GM12865 (cell line): ENCODE measurements around the gene PPP5C.

Experiments
- DNase-seq: peaks from one replicate; pipeline ENCODE4 v3.0.0; 2010; ENCODE audit warnings: low read depth
- H3K4me3 ChIP-seq: 2 replicates; pipeline ENCODE4 v1.5.1; 2011; ENCODE audit warnings: mild to moderate bottlenecking, low read depth, low read length, control low read depth
- TF ChIP-seq, protein P1 (sequence below): IDR thresholded peaks from 2 replicates; pipeline ENCODE4 v1.5.1; 2011; ENCODE audit warnings: low read length, control low read depth, low read depth, inconsistent platforms; ENCODE audit not compliant: insufficient read depth; ENCODE audit errors: missing control alignments

Gene PPP5C, protein sequence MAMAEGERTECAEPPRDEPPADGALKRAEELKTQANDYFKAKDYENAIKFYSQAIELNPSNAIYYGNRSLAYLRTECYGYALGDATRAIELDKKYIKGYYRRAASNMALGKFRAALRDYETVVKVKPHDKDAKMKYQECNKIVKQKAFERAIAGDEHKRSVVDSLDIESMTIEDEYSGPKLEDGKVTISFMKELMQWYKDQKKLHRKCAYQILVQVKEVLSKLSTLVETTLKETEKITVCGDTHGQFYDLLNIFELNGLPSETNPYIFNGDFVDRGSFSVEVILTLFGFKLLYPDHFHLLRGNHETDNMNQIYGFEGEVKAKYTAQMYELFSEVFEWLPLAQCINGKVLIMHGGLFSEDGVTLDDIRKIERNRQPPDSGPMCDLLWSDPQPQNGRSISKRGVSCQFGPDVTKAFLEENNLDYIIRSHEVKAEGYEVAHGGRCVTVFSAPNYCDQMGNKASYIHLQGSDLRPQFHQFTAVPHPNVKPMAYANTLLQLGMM

GRCh38 chr19:46346821-46347571 lies at the start of gene PPP5C:
TSS of gene PPP5C (plus strand) at chr19:46347087. CDS start at chr19:46347097, 10 bp downstream.
- peak within 1 kb of the TSS; percentile 90 for H3K4me3 ChIP-seq
- DNase-seq, result peak; percentile 97
- TF ChIP-seq, protein P1, sequence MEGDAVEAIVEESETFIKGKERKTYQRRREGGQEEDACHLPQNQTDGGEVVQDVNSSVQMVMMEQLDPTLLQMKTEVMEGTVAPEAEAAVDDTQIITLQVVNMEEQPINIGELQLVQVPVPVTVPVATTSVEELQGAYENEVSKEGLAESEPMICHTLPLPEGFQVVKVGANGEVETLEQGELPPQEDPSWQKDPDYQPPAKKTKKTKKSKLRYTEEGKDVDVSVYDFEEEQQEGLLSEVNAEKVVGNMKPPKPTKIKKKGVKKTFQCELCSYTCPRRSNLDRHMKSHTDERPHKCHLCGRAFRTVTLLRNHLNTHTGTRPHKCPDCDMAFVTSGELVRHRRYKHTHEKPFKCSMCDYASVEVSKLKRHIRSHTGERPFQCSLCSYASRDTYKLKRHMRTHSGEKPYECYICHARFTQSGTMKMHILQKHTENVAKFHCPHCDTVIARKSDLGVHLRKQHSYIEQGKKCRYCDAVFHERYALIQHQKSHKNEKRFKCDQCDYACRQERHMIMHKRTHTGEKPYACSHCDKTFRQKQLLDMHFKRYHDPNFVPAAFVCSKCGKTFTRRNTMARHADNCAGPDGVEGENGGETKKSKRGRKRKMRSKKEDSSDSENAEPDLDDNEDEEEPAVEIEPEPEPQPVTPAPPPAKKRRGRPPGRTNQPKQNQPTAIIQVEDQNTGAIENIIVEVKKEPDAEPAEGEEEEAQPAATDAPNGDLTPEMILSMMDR, result peak; percentile 99

DNA sequence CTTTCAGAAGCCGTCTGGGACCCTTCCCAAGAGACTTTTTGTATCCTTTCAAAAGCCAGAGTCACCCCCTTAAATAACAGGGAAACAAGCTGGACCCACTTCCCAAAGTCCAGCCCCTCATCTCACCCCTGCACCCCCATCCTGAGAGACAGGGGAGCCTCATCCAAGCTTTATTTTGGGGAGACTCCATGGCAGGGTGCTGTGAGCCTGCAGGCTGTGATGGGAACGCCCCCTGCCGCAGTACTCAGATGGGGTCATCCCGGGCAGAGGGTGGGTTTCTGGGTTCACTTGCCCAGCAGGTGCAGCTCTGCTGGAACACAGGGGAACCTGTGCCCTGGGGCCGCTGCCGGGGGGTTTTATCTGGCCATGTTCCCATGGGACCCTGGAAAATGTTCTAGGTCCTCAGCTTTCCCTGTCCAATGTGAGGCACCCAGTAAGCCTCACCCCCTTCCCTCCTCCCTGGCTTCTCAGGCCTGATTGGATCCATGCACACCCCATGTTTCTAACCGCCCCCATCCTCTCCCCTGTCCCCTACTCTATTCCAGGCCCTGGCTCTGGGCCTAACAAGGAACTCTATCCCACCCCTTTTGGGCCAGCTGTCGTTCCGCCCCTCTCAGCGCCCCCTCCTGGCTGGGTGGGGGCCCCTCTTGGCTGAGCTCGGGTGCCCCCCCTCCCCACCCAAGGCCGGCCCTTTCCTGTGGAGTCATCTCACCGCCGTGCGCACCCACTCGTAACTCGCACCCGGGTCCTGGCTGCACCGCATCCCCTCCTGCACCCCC lies 49.0 kb upstream of the PPP5C start:
- TF ChIP-seq, protein P1, result no peak
- no peak for DNase-seq
- no peak overlapping the region for H3K4me3 ChIP-seq

GRCh38 chr19:46298479-46299003 lies 48.3 kb upstream of the PPP5C start:
- H3K4me3 ChIP-seq, result no peak overlapping the region
- DNase-seq, result no peak
- TF ChIP-seq, protein P1, result no peak

DNA sequence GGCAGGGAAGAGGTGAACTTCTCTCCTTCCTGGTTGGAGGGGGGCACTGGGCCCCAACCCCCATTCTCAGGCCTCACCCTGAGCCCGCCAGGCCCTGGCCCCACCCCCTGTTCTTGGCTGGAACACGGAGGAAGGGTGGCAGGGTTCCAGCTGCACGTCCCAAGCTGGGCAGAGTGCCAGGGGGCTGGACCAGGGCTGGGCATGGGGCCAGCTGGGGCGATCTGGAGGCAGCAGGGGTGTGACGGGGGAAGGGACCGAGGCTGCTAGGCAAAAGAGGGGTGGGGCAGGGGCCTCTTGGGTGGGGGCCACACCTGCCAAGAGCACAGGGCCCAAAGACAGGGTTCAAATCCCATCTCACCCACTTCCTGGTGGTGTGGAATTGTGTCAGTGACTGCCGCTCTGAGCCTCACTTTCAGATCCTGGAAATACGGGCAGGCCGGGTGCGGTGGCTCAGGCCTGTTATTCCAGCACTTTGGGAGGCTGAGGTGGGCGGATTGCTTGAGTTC lies 47.8 kb upstream of the PPP5C start:
- no peak for DNase-seq
- H3K4me3 ChIP-seq, result no peak overlapping the region
- TF ChIP-seq, protein P1, result no peak

- TF ChIP-seq, protein P1, result no peak
- DNase-seq, result no peak
- H3K4me3 ChIP-seq, result no peak overlapping the region
These were observed 47.2 kb upstream of the PPP5C start for GRCh38 chr19:46299695-46300094.

DNA sequence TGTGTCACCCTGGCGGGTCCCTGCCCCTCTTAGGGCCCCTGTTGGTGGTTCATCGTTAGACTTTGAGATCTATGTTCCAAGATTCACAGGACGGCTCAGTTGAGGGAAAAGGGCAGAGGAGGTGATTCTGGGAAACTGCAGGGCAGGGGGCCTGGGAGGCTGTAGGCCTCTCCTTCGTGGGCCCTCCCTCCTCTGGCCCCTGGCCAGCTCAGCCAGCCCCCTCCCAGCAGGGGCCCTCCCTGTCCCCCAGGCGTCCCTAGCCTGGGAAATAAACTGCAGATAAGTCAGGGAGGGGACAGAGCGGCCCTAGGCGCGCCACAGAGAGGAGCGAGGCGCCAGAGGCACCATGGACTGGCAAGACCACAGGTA lies 43.6 kb upstream of the PPP5C start:
- no peak for DNase-seq
- TF ChIP-seq, protein P1, result no peak
- no peak overlapping the region for H3K4me3 ChIP-seq
